DND-41 (cell line): ENCODE data around the gene PDIK1L.

ENCODE experiments used
- ATAC-seq: fragments of 200-7000 bp; cut with Tn5 transposase; 3 replicates; pipeline ENCODE4 v1.9.1; 2021; ENCODE audit warnings: low read depth; ENCODE audit not compliant: insufficient read depth
- DNase-seq: peaks from one replicate; pipeline ENCODE4 v3.0.0-alpha.2; 2020
- H2AFZ ChIP-seq: 2 replicates; pipeline ENCODE4 v1.6.0; 2012; ENCODE audit warnings: low read depth, low read length
- H3K27ac ChIP-seq: 2 replicates; pipeline ENCODE4 v1.5.1; 2012; ENCODE audit warnings: low read length, inconsistent platforms
- H3K27me3 ChIP-seq: fragments of 200-600 bp; sonication (generic); 2 replicates; pipeline ENCODE4 v1.6.0; 2012; ENCODE audit warnings: low read length, mild to moderate bottlenecking, inconsistent platforms; ENCODE audit not compliant: insufficient read depth, poor library complexity
- H3K36me3 ChIP-seq: 2 replicates; pipeline ENCODE4 v1.5.1; 2012; ENCODE audit warnings: low read length, inconsistent platforms; ENCODE audit not compliant: insufficient read depth
- H3K4me1 ChIP-seq: 2 replicates; pipeline ENCODE4 v1.5.1; 2012; ENCODE audit warnings: mild to moderate bottlenecking, low read length; ENCODE audit not compliant: insufficient read depth
- H3K4me2 ChIP-seq: 2 replicates; pipeline ENCODE4 v1.6.0; 2012; ENCODE audit warnings: mild to moderate bottlenecking, moderate library complexity, low read length, inconsistent platforms; ENCODE audit not compliant: insufficient read depth
- H3K4me3 ChIP-seq, 2 experiments: fragments of 200-600 bp in 1 of 2; shearing (Covaris generic) in 1 of 2; 2 replicates each; pipeline ENCODE4 v1.5.1; 2012 to 2016; ENCODE audit warnings: inconsistent platforms in 2 of 2, low read length in 2 of 2, mild to moderate bottlenecking in 2 of 2, low read depth in 1 of 2, moderate library complexity in 1 of 2
- H3K79me2 ChIP-seq: 2 replicates; pipeline ENCODE4 v1.6.0; 2012; ENCODE audit warnings: low read length, inconsistent platforms; ENCODE audit not compliant: insufficient read depth
- H3K9ac ChIP-seq: 2 replicates; pipeline ENCODE4 v1.6.0; 2012; ENCODE audit warnings: low read depth, mild to moderate bottlenecking, inconsistent platforms, low read length, moderate library complexity
- H3K9me3 ChIP-seq: 2 replicates; pipeline ENCODE4 v1.5.1; 2012; ENCODE audit warnings: low read length, moderate library complexity, mild to moderate bottlenecking, inconsistent platforms; ENCODE audit not compliant: insufficient read depth, severe bottlenecking
- H4K20me1 ChIP-seq: 2 replicates; pipeline ENCODE4 v1.6.0; 2012; ENCODE audit warnings: low read length; ENCODE audit not compliant: insufficient read depth
- CTCF ChIP-seq: IDR thresholded peaks from 2 replicates; pipeline ENCODE4 v1.5.1; 2012; ENCODE audit warnings: borderline replicate concordance, low read length, moderate library complexity, mild to moderate bottlenecking; ENCODE audit not compliant: poor library complexity, severe bottlenecking; ENCODE audit errors: extremely low read depth
- EZH2 ChIP-seq: IDR thresholded peaks from 3 replicates; pipeline ENCODE4 v1.6.1; 2012; ENCODE audit warnings: borderline replicate concordance, low read depth, mild to moderate bottlenecking, moderate library complexity, low read length, inconsistent platforms; ENCODE audit not compliant: severe bottlenecking

Gene PDIK1L

GRCh38 chr1:26169669-26170471 lies 58.2 kb downstream of the PDIK1L start, which contains the start of gene ZNF593:
Gene ZNF593, plus strand, starts transcription at chr1:26169908. Its CDS starts 76 bp downstream, at chr1:26169984.
- peak; percentile 87 for DNase-seq
- H3K79me2 ChIP-seq: peaks cover 3% of the 10 kb centered on the region; the same call in 1 of the 2 replicates
- peaks cover 3% of the 10 kb centered on the region for H3K27me3 ChIP-seq
- peak within 1 kb of the TSS; percentile 83 for H3K9ac ChIP-seq
- TF ChIP-seq CTCF: peak; percentile 87
- no peak for TF ChIP-seq EZH2
- H3K36me3 ChIP-seq: peaks cover 5% of the 10 kb centered on the region
- H3K27ac ChIP-seq: peak within 1 kb of the TSS; percentile 45; the same call in 1 of the 2 replicates
- H3K4me2 ChIP-seq: peak within 1 kb of the TSS; percentile 81
- peak within 1 kb of the TSS; percentile 95 for H2AFZ ChIP-seq
- H3K9me3 ChIP-seq: no peaks in the 10 kb centered on the region
- peak within 1 kb of the TSS; percentile 56 to 84; a peak in 3 of 4 replicates for H3K4me3 ChIP-seq
- peaks cover 23% of the 10 kb centered on the region for H3K4me1 ChIP-seq
- H4K20me1 ChIP-seq: no peaks in the 10 kb centered on the region
- ATAC-seq: peak; percentile 89

GRCh38 chr1:26170472-26170821 lies 58.8 kb downstream of the PDIK1L start:
- no peak for DNase-seq
- Histone ChIP-seq H3K9me3 (no peaks in the 10 kb centered on the region), H3K36me3 (peaks cover 5% of the 10 kb centered on the region), H3K4me2 (peak overlapping the region; percentile 81), H3K4me3 (peak overlapping the region; percentile 56 to 84; a peak in 3 of 4 replicates), H2AFZ (peak overlapping the region; percentile 95), H3K27me3 (peaks cover 3% of the 10 kb centered on the region), H3K4me1 (peaks cover 23% of the 10 kb centered on the region), H4K20me1 (no peaks in the 10 kb centered on the region), H3K9ac (peak overlapping the region; percentile 83), H3K27ac (peak overlapping the region; percentile 45; the same call in 1 of the 2 replicates), H3K79me2 (peaks cover 3% of the 10 kb centered on the region; the same call in 1 of the 2 replicates)
- no peak for ATAC-seq
- no peak for TF ChIP-seq EZH2
- TF ChIP-seq CTCF: no peak

GRCh38 chr1:26171084-26172072 lies 59.8 kb downstream of the PDIK1L start, which contains the start of gene ZNF593OS:
Gene ZNF593OS, minus strand, starts transcription at chr1:26171832. Its CDS starts 171 bp downstream, at chr1:26171661.
- Histone ChIP-seq H3K4me2 (peak within 1 kb of the TSS; percentile 81), H3K4me3 (peak within 1 kb of the TSS in 1 of 2 experiments; percentile 84; a peak in 2 of 4 replicates), H3K27me3 (peaks cover 3% of the 10 kb centered on the region), H2AFZ (no peak within 1 kb of the TSS), H3K36me3 (peaks cover 5% of the 10 kb centered on the region), H3K9ac (peak within 1 kb of the TSS; percentile 83), H3K9me3 (no peaks in the 10 kb centered on the region), H3K27ac (peak within 1 kb of the TSS; percentile 45; the same call in 1 of the 2 replicates), H4K20me1 (no peaks in the 10 kb centered on the region), H3K4me1 (peaks cover 23% of the 10 kb centered on the region), H3K79me2 (peaks cover 3% of the 10 kb centered on the region; the same call in 1 of the 2 replicates)
- ATAC-seq (no peak), DNase-seq (no peak)
- no peak for TF ChIP-seq CTCF
- no peak for TF ChIP-seq EZH2
